Measurements from ENCODE around the gene OBSL1. TPM values are rescaled to one million over a fixed set of nuclear protein-coding genes. Genes with fewer than 3 reads are reported as not detected.

The OBSL1 gene
- total and polyA plus RNA-seq, 4 donors: 14.2 to 35.3 (median 27.3) TPM

DNA sequence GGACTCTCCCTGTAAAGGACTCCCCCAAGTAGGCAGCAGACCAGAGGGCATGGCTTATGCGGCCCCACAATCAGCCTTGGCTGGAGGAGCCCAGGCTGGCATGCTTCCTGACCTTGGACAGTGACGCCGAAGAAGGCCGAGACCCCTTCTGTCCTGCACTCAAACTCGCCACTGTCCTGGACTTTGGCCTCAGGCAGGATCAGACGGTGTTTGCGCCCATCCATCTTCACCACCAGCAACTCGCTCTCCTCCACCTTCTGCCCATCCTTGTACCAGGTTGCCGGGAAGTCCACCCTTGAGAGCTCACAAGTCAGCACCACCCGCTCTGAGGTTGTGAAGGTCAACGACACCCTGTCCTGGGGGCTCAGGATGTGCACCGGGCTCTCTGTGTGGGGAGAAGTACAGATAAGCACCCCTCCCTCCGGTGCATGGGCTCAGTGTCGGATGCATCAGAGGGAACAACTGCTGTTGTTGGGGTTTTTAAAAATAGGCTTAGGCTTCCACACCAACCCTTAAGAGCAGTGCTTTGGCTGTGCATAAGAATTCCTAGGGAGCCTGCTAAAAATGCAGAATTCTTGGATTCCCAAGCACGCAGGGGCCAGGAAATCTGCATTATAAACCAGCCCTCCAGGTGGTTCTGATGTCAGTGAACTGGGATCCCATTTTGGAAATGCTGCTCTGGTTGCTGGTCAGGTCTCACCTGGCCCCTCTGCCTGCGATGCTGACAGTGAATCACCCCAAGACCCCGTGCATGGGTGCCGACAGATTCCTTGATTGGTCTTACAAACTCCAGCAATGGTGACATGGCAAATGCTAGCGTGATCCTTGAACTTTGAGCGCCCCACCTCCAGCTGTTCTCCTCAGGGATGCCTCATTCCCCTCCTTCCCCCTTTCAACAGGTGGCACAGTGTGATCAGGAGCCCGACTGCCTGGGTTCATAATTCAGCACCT lies 5.9 kb downstream of the OBSL1 start:
- Histone ChIP-seq H3K4me3 (ENCODE audit: low read depth in 1 of 3, low read length in 3 of 3) (no peak overlapping the region), H3K4me1 (ENCODE audit: control insufficient read depth in 4 of 4, insufficient read depth in 4 of 4, low read length in 3 of 4) (peaks cover 0 to 7% (median 2%) of the 10 kb centered on the region in 4 donors), H3K27ac (ENCODE audit: low read depth in 1 of 2, low read length in 2 of 2) (no peak overlapping the region), H3K36me3 (ENCODE audit: control insufficient read depth in 4 of 4, insufficient read depth in 3 of 4, low read depth in 1 of 4, low read length in 3 of 4) (peaks cover 0 to 6% (median 4%) of the 10 kb centered on the region in 4 donors), H3K9me3 (ENCODE audit: control insufficient read depth in 4 of 4, low read length in 3 of 4) (no peaks in the 10 kb centered on the region), H3K27me3 (ENCODE audit: control insufficient read depth in 4 of 4, insufficient read depth in 4 of 4, low read length in 3 of 4) (no peaks in the 10 kb centered on the region), H3K9ac (ENCODE audit: low read depth in 1 of 2, low read length in 2 of 2) (no peak overlapping the region)
- 91% methylated on average over 21 of the region's 21 CpGs for WGBS
- no peak for DNase-seq (ENCODE audit: low spot score)
- no peak for TF ChIP-seq ZBTB33 (IDR thresholded peaks at IDR 0.05)
- TF ChIP-seq JUND (IDR thresholded peaks at IDR 0.05): no peak
- no peak for TF ChIP-seq TAF1 (conservative IDR thresholded peaks at IDR 0.05)
- TF ChIP-seq HNF4G (IDR thresholded peaks at IDR 0.05): no peak
- TF ChIP-seq CTCF (IDR thresholded peaks at IDR 0.05; ENCODE audit: low read depth, low read length, missing input control): no peak
- no peak for TF ChIP-seq ATF3 (IDR thresholded peaks at IDR 0.05)
- no peak for TF ChIP-seq RXRA (IDR thresholded peaks at IDR 0.05)
- no peak for TF ChIP-seq HNF4A (conservative IDR thresholded peaks at IDR 0.05)
- no peak for TF ChIP-seq FOXA1 (IDR thresholded peaks at IDR 0.05)
- no peak for TF ChIP-seq SP1 (IDR thresholded peaks at IDR 0.05)

- DNase-seq (ENCODE audit: low spot score): no peak
- Histone ChIP-seq H3K9me3 (ENCODE audit: control insufficient read depth in 4 of 4, low read length in 3 of 4) (no peaks in the 10 kb centered on the region), H3K27ac (ENCODE audit: low read depth in 1 of 2, low read length in 2 of 2) (no peak overlapping the region), H3K36me3 (ENCODE audit: control insufficient read depth in 4 of 4, insufficient read depth in 3 of 4, low read depth in 1 of 4, low read length in 3 of 4) (peaks cover 0 to 6% (median 2%) of the 10 kb centered on the region in 4 donors), H3K27me3 (ENCODE audit: control insufficient read depth in 4 of 4, insufficient read depth in 4 of 4, low read length in 3 of 4) (no peaks in the 10 kb centered on the region), H3K9ac (ENCODE audit: low read depth in 1 of 2, low read length in 2 of 2) (no peak overlapping the region), H3K4me3 (ENCODE audit: low read depth in 1 of 3, low read length in 3 of 3) (no peak overlapping the region), H3K4me1 (ENCODE audit: control insufficient read depth in 4 of 4, insufficient read depth in 4 of 4, low read length in 3 of 4) (no peaks in the 10 kb centered on the region)
- 95% methylated on average over 20 of the region's 20 CpGs for WGBS
- TF ChIP-seq JUND (IDR thresholded peaks at IDR 0.05) (no peak), GABPA (IDR thresholded peaks at IDR 0.05 in 1 of 2, conservative IDR thresholded peaks at IDR 0.05 in 1 of 2) (no peak), FOXA2 (IDR thresholded peaks at IDR 0.05) (no peak), HNF4A (conservative IDR thresholded peaks at IDR 0.05) (no peak), ATF3 (IDR thresholded peaks at IDR 0.05) (no peak), CTCF (IDR thresholded peaks at IDR 0.05; ENCODE audit: low read depth, low read length, missing input control) (no peak), ZBTB33 (IDR thresholded peaks at IDR 0.05) (no peak), YY1 (IDR thresholded peaks at IDR 0.05) (no peak), MAX (IDR thresholded peaks at IDR 0.05) (no peak), RAD21 (IDR thresholded peaks at IDR 0.05) (no peak), TAF1 (conservative IDR thresholded peaks at IDR 0.05) (no peak)
- TF ChIP-seq, protein P1, sequence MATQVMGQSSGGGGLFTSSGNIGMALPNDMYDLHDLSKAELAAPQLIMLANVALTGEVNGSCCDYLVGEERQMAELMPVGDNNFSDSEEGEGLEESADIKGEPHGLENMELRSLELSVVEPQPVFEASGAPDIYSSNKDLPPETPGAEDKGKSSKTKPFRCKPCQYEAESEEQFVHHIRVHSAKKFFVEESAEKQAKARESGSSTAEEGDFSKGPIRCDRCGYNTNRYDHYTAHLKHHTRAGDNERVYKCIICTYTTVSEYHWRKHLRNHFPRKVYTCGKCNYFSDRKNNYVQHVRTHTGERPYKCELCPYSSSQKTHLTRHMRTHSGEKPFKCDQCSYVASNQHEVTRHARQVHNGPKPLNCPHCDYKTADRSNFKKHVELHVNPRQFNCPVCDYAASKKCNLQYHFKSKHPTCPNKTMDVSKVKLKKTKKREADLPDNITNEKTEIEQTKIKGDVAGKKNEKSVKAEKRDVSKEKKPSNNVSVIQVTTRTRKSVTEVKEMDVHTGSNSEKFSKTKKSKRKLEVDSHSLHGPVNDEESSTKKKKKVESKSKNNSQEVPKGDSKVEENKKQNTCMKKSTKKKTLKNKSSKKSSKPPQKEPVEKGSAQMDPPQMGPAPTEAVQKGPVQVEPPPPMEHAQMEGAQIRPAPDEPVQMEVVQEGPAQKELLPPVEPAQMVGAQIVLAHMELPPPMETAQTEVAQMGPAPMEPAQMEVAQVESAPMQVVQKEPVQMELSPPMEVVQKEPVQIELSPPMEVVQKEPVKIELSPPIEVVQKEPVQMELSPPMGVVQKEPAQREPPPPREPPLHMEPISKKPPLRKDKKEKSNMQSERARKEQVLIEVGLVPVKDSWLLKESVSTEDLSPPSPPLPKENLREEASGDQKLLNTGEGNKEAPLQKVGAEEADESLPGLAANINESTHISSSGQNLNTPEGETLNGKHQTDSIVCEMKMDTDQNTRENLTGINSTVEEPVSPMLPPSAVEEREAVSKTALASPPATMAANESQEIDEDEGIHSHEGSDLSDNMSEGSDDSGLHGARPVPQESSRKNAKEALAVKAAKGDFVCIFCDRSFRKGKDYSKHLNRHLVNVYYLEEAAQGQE (IDR thresholded peaks at IDR 0.05): no peak
These were observed 7.9 kb downstream of the OBSL1 start for GRCh38 chr2:219563271-219563928.

All from liver (tissue), 9 donors.